Stimulated activated CD8-positive, alpha-beta memory T cell treated with anti-CD3 and anti-CD28 coated beads, Interleukin-2, amount 100 ng/mL, for 48 hours (primary cell): ENCODE data around the gene CXXC5.

ENCODE experiments used
- DNase-seq, 2 donors: peaks; one replicate each; pipeline ENCODE4 v3.0.0-alpha.2; 2020; ENCODE audit warnings: low read depth in 2 of 2

The CXXC5 gene

GRCh38 chr5:139664727-139665351 is 16.7 kb downstream of the CXXC5 start:
- no peak for DNase-seq

DNA sequence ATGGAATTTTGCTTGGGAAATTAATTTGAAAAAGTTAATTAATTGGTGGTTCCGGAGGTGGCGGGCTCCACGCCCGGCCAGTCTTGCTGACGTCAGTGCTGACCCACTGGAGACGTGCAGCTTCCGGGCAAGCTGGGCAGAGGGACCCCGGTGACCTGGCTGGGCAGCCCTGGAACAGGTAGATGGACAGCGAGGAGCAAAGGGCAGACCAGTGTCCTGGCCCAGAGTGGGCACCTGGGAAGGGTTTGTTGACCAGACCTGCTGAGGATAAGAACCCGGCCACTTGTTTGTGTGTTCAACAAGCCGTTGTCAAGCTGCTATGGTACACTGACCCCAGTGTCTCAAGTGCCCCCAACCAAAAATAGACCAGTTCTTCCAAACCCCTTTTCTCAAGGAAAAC is 17.5 kb downstream of the CXXC5 start:
- no peak for DNase-seq

- no peak for DNase-seq
Observed at GRCh38 chr5:139666551-139666950, 18.4 kb downstream of the CXXC5 start.

GRCh38 chr5:139667001-139667729 is 19.0 kb downstream of the CXXC5 start:
- no peak for DNase-seq

DNA sequence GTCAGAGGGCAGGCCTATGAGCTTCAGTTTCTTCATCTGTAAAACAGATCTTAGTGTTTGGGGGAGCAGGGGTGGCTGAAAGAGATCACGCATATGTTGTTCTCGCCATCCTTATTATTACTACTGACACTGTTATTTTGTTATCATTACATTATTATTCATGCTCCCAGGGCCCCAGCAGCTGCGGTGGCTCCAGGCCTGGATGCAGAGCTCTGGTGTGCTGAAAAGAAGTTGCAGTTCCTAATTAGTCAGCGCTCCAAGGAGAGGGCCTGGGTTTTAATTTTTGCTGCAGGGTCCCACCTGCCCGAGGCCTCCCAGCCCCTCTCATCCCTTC is 19.5 kb downstream of the CXXC5 start:
- no peak for DNase-seq

- DNase-seq: no peak
Observed at GRCh38 chr5:139668064-139668880, 20.1 kb downstream of the CXXC5 start.

- no peak for DNase-seq
Observed at GRCh38 chr5:139668924-139669661, 20.9 kb downstream of the CXXC5 start.

DNA sequence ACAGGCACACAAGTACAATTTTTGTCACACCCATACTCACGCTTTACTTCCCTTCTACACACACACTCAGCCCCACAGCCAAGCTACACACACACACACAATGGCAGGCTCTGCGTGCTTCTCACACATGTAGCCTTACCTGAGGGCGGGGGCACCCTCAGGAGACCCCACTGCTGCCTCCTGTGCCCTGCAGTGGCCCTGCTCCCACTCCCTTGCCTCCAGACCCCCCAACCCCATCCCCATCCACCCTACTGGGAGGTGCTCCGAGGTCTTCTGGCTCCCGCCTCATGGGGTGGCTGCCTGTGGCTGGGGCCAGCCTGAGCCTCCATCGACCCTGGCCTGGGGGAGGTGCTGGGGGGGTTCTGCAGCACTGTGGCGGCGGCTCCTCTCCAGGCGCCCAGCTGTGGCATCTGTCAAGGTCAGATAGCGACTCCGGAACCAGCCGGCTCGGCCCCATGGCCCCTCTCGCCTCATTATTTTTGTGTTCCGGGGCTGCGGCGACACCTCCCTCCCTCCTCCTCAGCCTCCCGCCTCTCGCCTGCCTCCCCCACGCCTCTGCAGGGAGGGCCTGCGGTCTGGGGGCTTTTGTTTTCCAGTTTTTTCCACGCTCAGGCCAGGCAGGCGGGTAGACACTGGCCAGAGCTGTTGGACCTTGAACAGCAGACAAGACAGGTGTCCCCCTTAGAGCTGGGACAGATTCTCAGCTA is 21.7 kb downstream of the CXXC5 start:
- DNase-seq: no peak

- no peak for DNase-seq
Observed at GRCh38 chr5:139670369-139671095, 22.4 kb downstream of the CXXC5 start.

GRCh38 chr5:139671096-139671841 is 23.1 kb downstream of the CXXC5 start:
- no peak for DNase-seq

DNA sequence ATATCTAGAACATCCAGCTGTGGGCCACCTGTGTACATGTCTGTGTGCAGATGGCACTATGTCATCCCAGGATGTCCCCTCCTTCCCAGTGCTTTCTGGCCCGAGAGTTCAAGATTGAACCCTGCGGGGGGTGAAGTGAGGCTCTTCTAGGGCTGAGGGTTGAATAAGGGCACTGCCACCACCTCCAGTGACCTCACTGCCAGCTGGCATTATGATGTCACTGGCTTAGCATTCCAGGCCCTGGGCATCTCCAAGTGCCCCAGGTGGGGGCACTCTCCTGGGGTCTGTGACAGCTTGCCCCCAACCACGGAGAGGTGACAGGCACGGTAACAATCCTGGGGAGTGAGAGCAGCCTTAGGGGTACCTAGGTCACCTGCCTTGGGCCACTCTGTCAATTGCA is 27.1 kb downstream of the CXXC5 start:
- no peak for DNase-seq

DNA sequence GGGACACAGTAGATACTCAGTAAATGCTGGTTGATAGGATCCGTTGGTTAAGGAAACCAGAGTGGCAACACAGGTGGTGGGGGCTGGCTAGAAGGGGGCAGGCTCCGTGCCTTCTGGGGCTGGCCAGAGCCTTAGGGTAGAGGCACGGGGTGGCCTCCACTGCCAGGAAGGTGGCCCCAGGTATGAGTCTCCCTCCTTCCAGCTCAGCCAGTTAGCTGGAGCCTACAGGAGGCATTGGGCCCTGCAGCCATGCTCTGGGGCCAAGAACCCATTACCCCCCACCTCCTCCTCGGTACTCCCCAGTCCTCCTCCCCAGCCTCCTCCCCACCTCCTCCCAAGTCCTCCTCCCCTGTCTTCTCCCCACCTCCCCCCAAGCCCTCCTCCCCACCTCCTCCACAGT is 27.7 kb downstream of the CXXC5 start:
- DNase-seq: no peak

GRCh38 chr5:139676406-139676805 is 28.3 kb downstream of the CXXC5 start:
- DNase-seq: no peak

DNA sequence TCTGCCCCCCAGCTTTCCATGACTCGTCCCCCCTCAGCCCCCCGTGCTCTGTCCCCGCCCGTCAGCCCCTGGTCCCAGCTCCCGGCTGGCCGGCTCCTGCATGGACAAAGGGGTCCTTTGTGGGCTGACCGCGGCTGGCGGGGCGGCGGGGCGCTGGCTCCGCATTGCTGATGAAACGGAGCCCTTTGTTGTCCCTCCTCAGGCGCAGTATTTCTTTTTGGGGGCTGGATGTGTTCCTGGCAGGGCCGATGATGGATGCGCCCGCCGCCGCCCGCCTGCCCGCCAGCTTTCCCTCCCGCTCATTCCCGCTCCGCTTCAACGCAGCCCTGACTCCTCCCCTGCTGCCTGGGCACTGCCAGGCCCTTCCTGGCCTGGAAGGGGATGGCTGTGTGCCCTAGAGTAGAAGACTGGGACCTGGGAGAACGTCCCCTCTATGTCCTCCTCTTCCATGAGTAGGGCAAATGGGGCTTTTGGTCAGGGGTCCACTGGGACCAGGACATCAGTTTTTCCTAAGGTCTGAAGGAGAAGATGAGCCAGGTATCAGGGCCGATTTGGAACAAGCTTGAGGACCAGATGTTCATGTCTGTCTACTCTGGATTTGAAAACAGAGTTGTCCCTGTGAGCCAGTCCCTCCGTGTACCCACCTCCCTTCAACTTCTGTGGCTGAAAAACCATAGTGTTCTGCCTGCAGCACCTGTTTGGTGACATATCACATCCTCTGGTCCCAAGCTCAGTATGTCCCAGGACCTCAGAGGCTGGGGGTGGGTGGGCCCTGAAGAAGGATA is 29.0 kb downstream of the CXXC5 start:
- DNase-seq: no peak

- no peak for DNase-seq
Observed at GRCh38 chr5:139677736-139678613, 29.8 kb downstream of the CXXC5 start.

DNA sequence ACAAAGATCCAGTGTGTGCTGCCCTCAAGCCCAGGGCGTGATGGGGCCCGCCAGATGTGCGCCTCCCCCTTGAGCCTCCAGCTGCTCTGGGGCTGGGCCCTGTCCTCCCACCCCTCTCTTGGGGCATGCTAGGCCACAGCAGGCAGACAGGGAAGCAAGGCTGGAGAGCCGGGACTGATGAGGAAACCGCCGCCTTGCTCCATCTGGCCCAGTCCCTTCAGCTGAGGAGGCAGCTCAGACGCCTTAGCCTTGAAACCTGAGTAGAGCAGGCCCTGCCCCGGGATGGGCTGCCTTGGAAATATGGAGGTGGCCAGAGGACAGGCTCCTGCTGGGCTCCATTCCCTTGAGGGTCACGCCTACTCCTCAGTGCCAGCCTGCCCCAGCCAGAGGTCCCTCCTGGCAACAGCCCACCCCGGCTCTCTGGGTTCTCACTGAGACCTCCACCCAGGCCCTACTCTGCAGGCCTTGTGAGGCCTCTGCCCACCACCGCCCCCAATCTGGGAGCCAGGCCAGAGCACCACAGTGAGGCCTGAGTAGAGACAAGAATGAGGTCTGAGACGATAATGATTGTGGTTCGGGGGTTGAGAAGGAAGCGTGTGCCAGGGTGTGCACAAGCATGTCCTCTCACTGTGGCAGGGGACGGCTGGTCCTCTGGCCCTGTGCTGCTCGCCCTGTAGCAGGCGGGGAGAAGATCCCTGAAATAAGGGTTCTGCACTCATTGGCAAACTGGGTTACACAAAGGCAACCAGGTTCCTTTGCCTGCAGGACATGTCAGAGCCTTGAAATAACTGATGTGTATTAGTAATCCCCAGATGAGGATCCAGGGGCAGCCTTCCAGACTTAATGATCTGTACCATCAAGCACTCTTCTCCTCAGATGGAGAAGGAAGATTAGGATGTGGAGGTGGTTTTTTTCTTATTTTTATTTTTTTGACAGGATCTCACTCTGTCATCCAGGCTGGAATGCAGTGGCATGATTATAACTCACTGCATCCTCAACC is 30.9 kb downstream of the CXXC5 start:
- no peak for DNase-seq
